Endothelial cell of umbilical vein (primary cell): Measurements from ENCODE around the gene C1orf226. TPM values are rescaled to one million over a fixed set of nuclear protein-coding genes. Genes with fewer than 3 reads are reported as not detected.

ENCODE experiments used
- BruUV-seq: library from RNA; stranded (reverse); fragments of 400-500 nt; replicated peaks from 2 replicates; lab custom pipeline; 2021; lab: Mats Ljungman, UMichigan
- CTCF ChIA-PET: fragments of 300-600, 350-600 bp; sonication (Branson Sonifier 250); formaldehyde crosslinking; loops from one replicate; lab custom pipeline; 2021; ENCODE audit warnings: antibody characterized with exemption, inconsistent platforms; lab: Charles Lee
- POLR2A ChIA-PET: fragments of 300-600, 350-600 bp; sonication (Branson Sonifier 250); formaldehyde crosslinking; loops from one replicate; lab custom pipeline; 2021; ENCODE audit warnings: antibody characterized with exemption, inconsistent platforms; lab: Charles Lee
- DNase-seq: peaks from one replicate; pipeline ENCODE4 v3.0.0-alpha.2; 2011; ENCODE audit warnings: low read depth, low spot score
- FAIRE-seq: peaks from 2 replicates; lab custom pipeline; 2011; peaks lifted over from hg19 to GRCh38; lab: Jason Lieb, UNC
- H2AFZ ChIP-seq: 2 replicates; pipeline ENCODE4 v1.6.0; 2012; ENCODE audit warnings: low read depth, low read length, control low read depth, inconsistent platforms
- H3K27ac ChIP-seq: 2 replicates; pipeline ENCODE4 v1.5.1; 2011; ENCODE audit warnings: low read depth, mild to moderate bottlenecking, control low read depth, low read length, moderate library complexity; ENCODE audit not compliant: insufficient read depth
- H3K27me3 ChIP-seq, 2 experiments: 2 replicates each; pipeline versions ENCODE4 v1.6.0 to v1.6.1; 2011; ENCODE audit warnings: low read length in 2 of 2, mixed read lengths in 1 of 2; ENCODE audit not compliant: control insufficient read depth in 2 of 2, insufficient read depth in 2 of 2
- H3K36me3 ChIP-seq, 2 experiments: 2 replicates in 1 of 2; 3 replicates in 1 of 2; pipeline ENCODE4 v1.5.1; 2011; ENCODE audit warnings: low read length in 2 of 2, mild to moderate bottlenecking in 1 of 2, moderate library complexity in 1 of 2; ENCODE audit not compliant: control insufficient read depth in 2 of 2, insufficient read depth in 2 of 2; ENCODE audit errors: extremely low read depth in 1 of 2
- H3K4me1 ChIP-seq: 3 replicates; pipeline ENCODE4 v1.5.1; 2011; ENCODE audit warnings: mild to moderate bottlenecking, low read length; ENCODE audit not compliant: control insufficient read depth, insufficient read depth; ENCODE audit errors: extremely low read depth
- H3K4me2 ChIP-seq: 2 replicates; pipeline ENCODE4 v1.6.1; 2011; ENCODE audit warnings: low read length, control low read depth, mixed read lengths; ENCODE audit not compliant: insufficient read depth
- H3K4me3 ChIP-seq, 3 experiments: fragments of 200-600 bp in 1 of 3; sonication (generic), shearing (Covaris generic) in 1 of 3; replicated peaks in 1 of 3; 2 replicates each; pipeline ENCODE4 v1.5.1; 2011 to 2016; ENCODE audit warnings: control low read depth in 3 of 3, low read length in 3 of 3, mild to moderate bottlenecking in 2 of 3, inconsistent platforms in 1 of 3, low read depth in 1 of 3, moderate library complexity in 1 of 3; ENCODE audit not compliant: insufficient read depth in 1 of 3
- H3K79me2 ChIP-seq: 2 replicates; pipeline ENCODE4 v1.6.0; 2012; ENCODE audit warnings: low read length, inconsistent platforms; ENCODE audit not compliant: control insufficient read depth, insufficient read depth
- H3K9ac ChIP-seq: replicated peaks from 2 replicates; pipeline ENCODE3; 2011; ENCODE audit warnings: low read length, control low read depth; ENCODE audit not compliant: insufficient read depth; ENCODE audit errors: extremely low read depth
- H3K9me1 ChIP-seq: replicated peaks from 3 replicates; pipeline ENCODE4 v1.6.0; 2011; ENCODE audit warnings: mild to moderate bottlenecking, low read length; ENCODE audit not compliant: control insufficient read depth, insufficient read depth; ENCODE audit errors: extremely low read depth
- H3K9me3 ChIP-seq: replicated peaks from 2 replicates; pipeline ENCODE4 v1.5.1; 2012; ENCODE audit warnings: low read length, inconsistent platforms; ENCODE audit not compliant: control insufficient read depth, insufficient read depth
- H4K20me1 ChIP-seq: replicated peaks from 2 replicates; pipeline ENCODE3; 2011; ENCODE audit warnings: mild to moderate bottlenecking, low read length; ENCODE audit not compliant: control insufficient read depth, insufficient read depth; ENCODE audit errors: extremely low read depth
- CTCF ChIP-seq, 2 donors: IDR thresholded peaks; 1 replicate in 1 of 2; 2 replicates in 1 of 2; pipeline ENCODE4 v1.5.1; 2011; ENCODE audit warnings: low read length in 2 of 2, mild to moderate bottlenecking in 2 of 2, moderate library complexity in 2 of 2, control low read depth in 1 of 2, inconsistent platforms in 1 of 2, low read depth in 1 of 2; ENCODE audit not compliant: insufficient read depth in 1 of 2; ENCODE audit errors: extremely low read depth in 1 of 2
- EZH2 ChIP-seq: IDR thresholded peaks from 2 replicates; pipeline ENCODE4 v1.6.1; 2012; ENCODE audit warnings: borderline replicate concordance, low read depth, mild to moderate bottlenecking, moderate library complexity, low read length, inconsistent platforms; ENCODE audit not compliant: severe bottlenecking
- FOS ChIP-seq: IDR thresholded peaks from 2 replicates; pipeline ENCODE4 v1.6.1; 2011; ENCODE audit warnings: mild to moderate bottlenecking, low read length, moderate library complexity, borderline replicate concordance; ENCODE audit not compliant: insufficient read depth
- GATA2 ChIP-seq: IDR thresholded peaks from 2 replicates; pipeline ENCODE4 v1.7.0; 2011; ENCODE audit warnings: low read depth, mild to moderate bottlenecking, moderate library complexity, mixed read lengths, low read length; ENCODE audit not compliant: insufficient read length, insufficient read depth
- JUN ChIP-seq: IDR thresholded peaks from 2 replicates; pipeline ENCODE4 v1.6.1; 2011; ENCODE audit warnings: borderline replicate concordance, low read depth; ENCODE audit not compliant: insufficient read length, insufficient read depth
- MYC ChIP-seq: IDR thresholded peaks from one replicate; pipeline ENCODE4 v1.6.1; 2011; ENCODE audit warnings: mild to moderate bottlenecking, low read depth, low read length
- POLR2A ChIP-seq: IDR thresholded peaks from 2 replicates; pipeline ENCODE4 v1.6.1; 2012; ENCODE audit warnings: low read depth, mild to moderate bottlenecking, control low read depth, low read length
- POLR2AphosphoS5 ChIP-seq: IDR thresholded peaks from 2 replicates; pipeline ENCODE4 v1.6.1; 2012; ENCODE audit warnings: low read depth, mild to moderate bottlenecking, control low read depth, low read length, moderate library complexity; ENCODE audit not compliant: insufficient read depth
- dilution Hi-C: fragments of 300-500 bp; cut with MboI; formaldehyde crosslinking; loops from one replicate; pipeline ENCODE4 v1.15.0; 2019; ENCODE audit warnings: low sequenced_read_pairs; ENCODE audit not compliant: extremely low pct_ligation_motif_present
- intact Hi-C: fragments of 100-400 bp; cut with micrococcal nuclease; formaldehyde crosslinking; loops from one replicate; pipeline ENCODE4 v1.10.0; 2022
- polyA plus RNA-seq, 4 experiments: library from polyadenylated mRNA; depleted of rRNA in 3 of 4; stranded (reverse) in 3 of 4; unstranded in 1 of 4; fragments of >200 nt; gene quantifications; 2 replicates each; pipeline versions ENCODE4 v1.2.1 to v1.2.3, GENCODE V29; 2011 to 2012; ENCODE audit warnings: missing spikeins in 1 of 4
- total RNA-seq: library from RNA; stranded (reverse); gene quantifications from 2 replicates; pipeline ENCODE4 v1.2.3, GENCODE V29; 2021
- TF ChIP-seq, protein P1 (sequence below): IDR thresholded peaks from 2 replicates; pipeline ENCODE4 v1.6.1; 2011; ENCODE audit not compliant: insufficient read depth, insufficient read length

The C1orf226 gene
- total and polyA plus RNA-seq, 2 donors (not counting 3 experiments of a cell fraction or from before 2014, with no cell fraction given) = 2.5 to 4.2 TPM

DNA sequence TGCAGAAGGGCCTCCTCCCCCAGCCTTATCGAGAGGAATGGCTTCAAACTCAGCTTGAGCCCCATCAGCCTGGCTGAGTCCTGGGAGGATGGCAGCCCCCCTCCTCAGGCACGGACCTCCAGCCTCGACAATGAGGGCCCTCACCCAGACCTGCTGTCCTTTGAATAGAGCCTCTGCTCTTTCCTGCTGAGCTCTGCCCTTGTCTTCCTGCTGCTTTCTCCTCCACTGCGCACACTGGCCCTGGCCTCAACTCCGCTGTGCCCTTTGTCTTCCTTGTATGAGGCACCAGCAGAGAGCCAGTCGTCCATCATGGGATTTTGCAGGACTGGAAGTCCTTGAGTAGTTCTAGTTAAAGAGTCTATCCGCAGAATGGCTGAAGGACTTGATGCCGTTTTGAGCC lies 2.0 kb downstream of the C1orf226 start:
- H3K9me3 ChIP-seq = no peaks in the 10 kb centered on the region
- H3K27ac ChIP-seq = no peak overlapping the region
- dilution Hi-C loops (no loop called here), intact Hi-C loops (no loop called here)
- FAIRE-seq (no peak), DNase-seq (no peak)
- H3K36me3 ChIP-seq = peaks cover 0 to 3% of the 10 kb centered on the region in 2 experiments
- H3K9me1 ChIP-seq = no peaks in the 10 kb centered on the region
- no peak overlapping the region for H3K4me3 ChIP-seq
- TF ChIP-seq EZH2 = no peak
- no peak for TF ChIP-seq FOS
- TF ChIP-seq CTCF (IDR thresholded peaks at IDR 0.05; ENCODE audit: extremely low read depth in 1 of 2, insufficient read depth in 1 of 2, low read depth in 1 of 2, low read length in 2 of 2) = no peak
- no peak for TF ChIP-seq POLR2A
- no peak for TF ChIP-seq POLR2AphosphoS5
- TF ChIP-seq, protein P1, sequence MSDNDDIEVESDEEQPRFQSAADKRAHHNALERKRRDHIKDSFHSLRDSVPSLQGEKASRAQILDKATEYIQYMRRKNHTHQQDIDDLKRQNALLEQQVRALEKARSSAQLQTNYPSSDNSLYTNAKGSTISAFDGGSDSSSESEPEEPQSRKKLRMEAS = no peak
- no peak for TF ChIP-seq MYC
- no peak for TF ChIP-seq JUN
- no peak for TF ChIP-seq GATA2
- H2AFZ ChIP-seq = no peak overlapping the region
- H3K79me2 ChIP-seq = no peaks in the 10 kb centered on the region
- H3K4me2 ChIP-seq = no peak overlapping the region
- H3K4me1 ChIP-seq = no peaks in the 10 kb centered on the region
- H3K27me3 ChIP-seq = no peaks in the 10 kb centered on the region
- no TSS peak for BruUV-seq
- no peaks in the 10 kb centered on the region for H4K20me1 ChIP-seq
- ChIA-PET POLR2A (no interaction called here), CTCF (interaction anchor here (1.3 to 1.5 kb wide), 3 partner anchors 11 to 327 kb away, joined by 3 to 4 read pairs (median 3); no protein-coding TSS in a partner anchor)
- no peak overlapping the region for H3K9ac ChIP-seq
